Vagina (tissue), 2 donors: ENCODE data around the gene ALG2.

ENCODE experiments used
- CTCF ChIP-seq, 3 experiments: fragments of 450-650 bp in 2 of 3; fragments of 200-600 bp in 1 of 3; sonication (generic) in 1 of 3; IDR thresholded peaks; one replicate each; pipeline ENCODE4 v1.5.1; 2017 to 2019; ENCODE audit warnings: antibody characterized with exemption in 3 of 3, mild to moderate bottlenecking in 2 of 3, moderate library complexity in 2 of 3
- POLR2A ChIP-seq, 2 donors: fragments of 450-650 bp; IDR thresholded peaks; one replicate each; pipeline ENCODE4 v1.6.1; 2017; ENCODE audit warnings: antibody characterized with exemption in 2 of 2, mild to moderate bottlenecking in 2 of 2, moderate library complexity in 2 of 2

- TF ChIP-seq CTCF (IDR thresholded peaks at IDR 0.05), result no peak
- no peak for TF ChIP-seq POLR2A (IDR thresholded peaks at IDR 0.05)
These were observed 20.1 kb downstream of the ALG2 start for GRCh38 chr9:99201603-99202002.
